ENCODE measurements around the gene PEX7. TPM values are rescaled to one million over a fixed set of nuclear protein-coding genes. Genes with fewer than 3 reads are reported as not detected.
"Not testable (repeated sequence)": the region's sequence is repeated elsewhere in the genome, so short reads cannot be mapped to it uniquely, and the experiment has no call there.

PEX7 gene
- total RNA-seq, 1 donor from 2014 or later: 6.1 TPM

GRCh38 chr6:136890194-136890839 lies 67.9 kb downstream of the PEX7 start:
- FAIRE-seq: no peak
- DNase-seq (ENCODE audit: low spot score in 2 of 2): no peak

GRCh38 chr6:136890986-136891385 lies 68.6 kb downstream of the PEX7 start:
- DNase-seq (ENCODE audit: low spot score in 2 of 2) (no peak), FAIRE-seq (no peak)

- FAIRE-seq (no peak), DNase-seq (ENCODE audit: low spot score in 2 of 2) (no peak)
Measured at GRCh38 chr6:136893187-136893586, 70.8 kb downstream of the PEX7 start.

- no peak for FAIRE-seq
- no peak for DNase-seq (ENCODE audit: low spot score in 2 of 2)
Measured at GRCh38 chr6:136895901-136896300, 73.5 kb downstream of the PEX7 start.

- no peak for DNase-seq (ENCODE audit: low spot score in 2 of 2)
- no peak for FAIRE-seq
Measured at GRCh38 chr6:136897071-136897470, 74.7 kb downstream of the PEX7 start.

GRCh38 chr6:136901212-136901784 lies 78.9 kb downstream of the PEX7 start:
- FAIRE-seq (no peak), DNase-seq (ENCODE audit: low spot score in 2 of 2) (no peak)

- not testable (repeated sequence) for FAIRE-seq; DNase-seq (ENCODE audit: low spot score in 2 of 2)
Measured at GRCh38 chr6:136904477-136904876, 82.1 kb downstream of the PEX7 start.

GRCh38 chr6:136914947-136915346 lies 92.6 kb downstream of the PEX7 start:
- DNase-seq (ENCODE audit: low spot score in 2 of 2) (no peak), FAIRE-seq (no peak)

- FAIRE-seq: no peak
- DNase-seq (ENCODE audit: low spot score in 2 of 2): no peak
Measured at GRCh38 chr6:136918706-136919105, 96.3 kb downstream of the PEX7 start.

GRCh38 chr6:136920216-136920615 lies 97.8 kb downstream of the PEX7 start:
- FAIRE-seq (no peak), DNase-seq (ENCODE audit: low spot score in 2 of 2) (no peak)

GRCh38 chr6:136920671-136921380 lies 98.4 kb downstream of the PEX7 start:
- FAIRE-seq: no peak

GRCh38 chr6:136921381-136921935 lies 99.1 kb downstream of the PEX7 start:
- FAIRE-seq (no peak), DNase-seq (ENCODE audit: low spot score in 2 of 2) (peak; percentile 10 to 28)

More at GRCh38 chr6:136920671-136921380, 98.4 kb downstream of the PEX7 start:
- peak; percentile 22 to 43 for DNase-seq (ENCODE audit: low spot score in 2 of 2)

- FAIRE-seq: no peak
Measured at GRCh38 chr6:136921936-136922684, 99.7 kb downstream of the PEX7 start, which contains the start of gene SLC35D3. Gene SLC35D3, plus strand, starts transcription at chr6:136922301. Its CDS starts 128 bp downstream, at chr6:136922429.

GRCh38 chr6:136922685-136923006 lies 100.3 kb downstream of the PEX7 start:
- DNase-seq (ENCODE audit: low spot score in 2 of 2): no peak
- no peak for FAIRE-seq

More at GRCh38 chr6:136921936-136922684, 99.7 kb downstream of the PEX7 start, which contains the start of gene SLC35D3:
- peak; percentile 43 to 57 for DNase-seq (ENCODE audit: low spot score in 2 of 2)

GRCh38 chr6:136923116-136923953 lies 100.9 kb downstream of the PEX7 start:
- DNase-seq (ENCODE audit: low spot score in 2 of 2) (peak in 1 of 2 donors; percentile 10), FAIRE-seq (no peak)

GRCh38 chr6:136923954-136924673 lies 101.7 kb downstream of the PEX7 start:
- no peak for FAIRE-seq

GRCh38 chr6:136926383-136926782 lies 104.0 kb downstream of the PEX7 start:
- no peak for DNase-seq (ENCODE audit: low spot score in 2 of 2)
- FAIRE-seq: no peak

More at GRCh38 chr6:136923954-136924673, 101.7 kb downstream of the PEX7 start:
- no peak for DNase-seq (ENCODE audit: low spot score in 2 of 2)

- no peak for FAIRE-seq
- DNase-seq (ENCODE audit: low spot score in 2 of 2): no peak
Measured at GRCh38 chr6:136927292-136927691, 104.9 kb downstream of the PEX7 start.

GRCh38 chr6:136930528-136930927 lies 108.1 kb downstream of the PEX7 start:
- DNase-seq (ENCODE audit: low spot score in 2 of 2) (no peak), FAIRE-seq (no peak)
